Heart left ventricle (tissue), 16 donors: Measurements from ENCODE around the gene FAM181A. TPM values are rescaled to one million over a fixed set of nuclear protein-coding genes. Genes with fewer than 3 reads are reported as not detected.

Experiments
- ATAC-seq, 4 donors: fragments of 200-7000 bp; cut with Tn5 transposase; one replicate each; pipeline ENCODE4 v1.9.1; 2020 to 2022; ENCODE audit warnings: moderate library complexity in 4 of 4, mild to moderate bottlenecking in 3 of 4, moderate number of reproducible peaks in 1 of 4
- DNase-seq, 5 donors: peaks; one replicate each; pipeline ENCODE4 v3.0.0-alpha.2; 2020
- H3K27ac ChIP-seq, 12 donors: fragments of 200-600 bp; sonication (generic) in 4 of 12; one replicate each; pipeline versions ENCODE4 v1.5.0 to v1.8.0; 2016 to 2022; ENCODE audit warnings: mild to moderate bottlenecking in 2 of 12
- H3K27me3 ChIP-seq, 9 donors: fragments of 200-600 bp; sonication (generic) in 2 of 9; one replicate each; pipeline versions ENCODE4 v1.5.1 to v1.8.0; 2016 to 2022; ENCODE audit warnings: mild to moderate bottlenecking in 3 of 9
- H3K36me3 ChIP-seq, 9 donors: fragments of 200-600 bp; sonication (generic) in 2 of 9; one replicate each; pipeline versions ENCODE4 v1.5.0 to v1.8.0; 2018 to 2022; ENCODE audit warnings: mild to moderate bottlenecking in 2 of 9
- H3K4me1 ChIP-seq, 12 donors: fragments of 200-600 bp; sonication (generic) in 4 of 12; one replicate each; pipeline versions ENCODE4 v1.5.0 to v1.8.0; 2016 to 2022; ENCODE audit warnings: mild to moderate bottlenecking in 3 of 12
- H3K4me3 ChIP-seq, 12 donors: fragments of 200-600 bp; sonication (generic) in 4 of 12; one replicate each; pipeline versions ENCODE4 v1.5.0 to v1.8.0; 2017 to 2022; ENCODE audit warnings: mild to moderate bottlenecking in 9 of 12, moderate library complexity in 4 of 12
- H3K9me3 ChIP-seq, 12 donors: fragments of 200-600 bp; sonication (generic) in 4 of 12; one replicate each; pipeline versions ENCODE4 v1.5.0 to v1.8.0; 2016 to 2022; ENCODE audit warnings: mild to moderate bottlenecking in 1 of 12
- CTCF ChIP-seq, 12 donors: fragments of 200-600 bp; sonication (generic) in 4 of 12; IDR thresholded peaks; one replicate each; pipeline versions ENCODE4 v1.5.0 to v1.8.0; 2018 to 2022; ENCODE audit warnings: antibody characterized with exemption in 12 of 12, mild to moderate bottlenecking in 5 of 12
- POLR2A ChIP-seq, 2 donors: fragments of 450-650 bp; IDR thresholded peaks; one replicate each; pipeline ENCODE4 v1.6.1; 2017; ENCODE audit warnings: antibody characterized with exemption in 2 of 2, mild to moderate bottlenecking in 2 of 2, moderate library complexity in 2 of 2
- WGBS, 4 donors: extraction: QIAGEN DNeasy Blood & Tissue Kit in 2 of 4; methylation state at CpG; one replicate each; pipeline versions ENCODE4 v1.1.5 to v1.1.7; 2013 to 2018; 5-methylcytosine and 5-hydroxymethylcytosine counted together
- intact Hi-C, 10 donors: fragments of 100-400 bp; cut with DNase I; formaldehyde crosslinking; loops; one replicate each; pipeline versions ENCODE4 v1.11.1 to v1.14.2; 2022
- microRNA-seq, 4 donors: library from miRNA; unstranded; fragments of <30 nt; microRNA quantifications; one replicate each; pipeline versions ENCODE4 to v1.2.0, GENCODE V29; 2017 to 2020
- polyA plus RNA-seq, 2 donors: library from polyadenylated mRNA; stranded (reverse); fragments of 200-250 nt; gene quantifications; one replicate each; pipeline ENCODE4 v1.2.3, GENCODE V29; 2013
- total RNA-seq, 9 donors: library from RNA; depleted of rRNA in 2 of 9; stranded (reverse); fragments of >200 nt in 2 of 9; fragmentation: NEBNext Ultra II Directional in 3 of 9; extraction: Animal tissue kit (Norgen Biotek cat#: 25700) in 3 of 9; gene quantifications; one replicate each; pipeline versions ENCODE4 v1.1.0 to v1.2.4, GENCODE V29; 2016 to 2023
- donor health status: ischemic (EF 13 %, LVEDD 7.1; RV severe dilation, severe dysfunction).
- donor health status: healthy with polysubstance abuse.
- donor health status: DM: no; HTN: yes; CAD: no.
- donor health status: DM: no; HTN: no; CAD: no.
- donor health status: ischemic (EF 25% LVEDD 6.9; RV normal size, moderate dysfunction).
- donor health status: ischemic (EF 25% LVEDD 5.7; RV mildly dilated, moderate dysfunction).
- donor health status: healthy.
- donor health status: DM: yes; HTN: yes; CAD: no.
- donor health status: ischemic (EF 35%, LVEDD 5.7; RV mildly dilated, moderate dysfunction).
- donor health status: nonischemic (EF 11% LVEDD 7.7; RV severe dilation, severe dysfunction).
- donor health status: DM: yes; HTN: yes; CAD: no.
- donor health status: PGD.
- donor health status: ischemic (EF 29% LVEDD 5.4; RV normal size, mild dysfunction).
- donor health status: nonischemic (EF 23%, LVEDD 6.1; RV moderate dilation, normal function).

The FAM181A gene
- total and polyA plus RNA-seq, 11 donors: not detected

- Histone ChIP-seq H3K4me3 (peak overlapping the region in 4 of 12 donors; percentile 53 to 62 (median 56)), H3K27me3 (no peaks in the 10 kb centered on the region), H3K36me3 (no peaks in the 10 kb centered on the region), H3K27ac (peak overlapping the region; percentile 74 to 97 (median 92)), H3K9me3 (no peaks in the 10 kb centered on the region), H3K4me1 (peaks cover 0 to 83% (median 26%) of the 10 kb centered on the region in 12 donors)
- DNase-seq: no peak
- TF ChIP-seq POLR2A (IDR thresholded peaks at IDR 0.05) (no peak), CTCF (IDR thresholded peaks at IDR 0.05) (no peak)
- intact Hi-C loops: no loop called here
- no peak for ATAC-seq
- 58 to 62% (median 60%) methylated on average over 5 of the region's 5 CpGs for WGBS, 4 donors
These were observed 50.0 kb downstream of the FAM181A start for GRCh38 chr14:93977171-93977570.

GRCh38 chr14:93977790-93978581, 50.8 kb downstream of the FAM181A start:
- peak overlapping the region in 10 of 12 donors; percentile 50 to 97 (median 92) for H3K27ac ChIP-seq
- H3K4me1 ChIP-seq: peaks cover 0 to 83% (median 33%) of the 10 kb centered on the region in 12 donors
- 85 to 89% (median 87%) methylated on average over 11 of the region's 11 CpGs for WGBS, 4 donors
- DNase-seq (no peak), ATAC-seq (no peak)
- no peaks in the 10 kb centered on the region for H3K27me3 ChIP-seq
- no peak for TF ChIP-seq POLR2A (IDR thresholded peaks at IDR 0.05)
- no peak for TF ChIP-seq CTCF (IDR thresholded peaks at IDR 0.05)
- H3K9me3 ChIP-seq: no peaks in the 10 kb centered on the region
- H3K4me3 ChIP-seq: no peak overlapping the region
- H3K36me3 ChIP-seq: no peaks in the 10 kb centered on the region
- intact Hi-C loops: no loop called here

- DNase-seq (no peak), ATAC-seq (no peak)
- H3K4me3 ChIP-seq: no peak overlapping the region
- WGBS, 4 donors: 17 to 47% (median 40%) methylated on average over 4 of the region's 4 CpGs
- peak overlapping the region in 10 of 12 donors; percentile 50 to 97 (median 92) for H3K27ac ChIP-seq
- no peaks in the 10 kb centered on the region for H3K9me3 ChIP-seq
- TF ChIP-seq CTCF (IDR thresholded peaks at IDR 0.05): no peak
- TF ChIP-seq POLR2A (IDR thresholded peaks at IDR 0.05): no peak
- no peaks in the 10 kb centered on the region for H3K36me3 ChIP-seq
- intact Hi-C loops: no loop called here
- H3K27me3 ChIP-seq: no peaks in the 10 kb centered on the region
- H3K4me1 ChIP-seq: peaks cover 0 to 79% (median 34%) of the 10 kb centered on the region in 12 donors
These were observed 51.6 kb downstream of the FAM181A start for GRCh38 chr14:93978735-93979134.

Small RNAs within 50 kb of the gene (microRNA-seq; reads per million reads assigned to microRNA genes)
- 0 to 0.64 (median 0.31) reads per million in 4 donors for gene MIR4506

Other genes with a start within 250 kb of the FAM181A start
- 10 to 100 TPM in 3 of 9 donors, 1 to 10 TPM in 6; 1.8 to 12.2 (median 5.0) TPM for gene PRIMA1, start 138.9 kb upstream of the FAM181A start, total RNA-seq
- gene PRIMA1, start 138.9 kb upstream of the FAM181A start, polyA plus RNA-seq: 10 to 100 TPM in 1 of 2 donors, 1 to 10 TPM in 1; 1.4 to 27.5 TPM
- gene ASB2, start 49.2 kb downstream of the FAM181A start, total RNA-seq: 100 to 1,000 TPM in 8 of 9 donors, 10 to 100 TPM in 1; 95.8 to 411 (median 166) TPM
- gene ASB2, start 49.2 kb downstream of the FAM181A start, polyA plus RNA-seq: 100 to 1,000 TPM in 1 of 2 donors, 10 to 100 TPM in 1; 22.4 to 289 TPM
- 1 to 10 TPM in 3 of 9 donors, under 1 TPM in 3, not detected in 3; 0.26 to 1.4 (median 0.95) TPM for gene CCDC197, start 70.0 kb downstream of the FAM181A start, total RNA-seq
- under 1 TPM in 1 of 2 donors, not detected in 1; 0.23 TPM for gene CCDC197, start 70.0 kb downstream of the FAM181A start, polyA plus RNA-seq
- gene OTUB2, start 99.0 kb downstream of the FAM181A start, total RNA-seq: under 1 TPM; 0.09 to 0.60 (median 0.38) TPM
- under 1 TPM; 0.19 to 0.50 TPM for gene OTUB2, start 99.0 kb downstream of the FAM181A start, polyA plus RNA-seq
- 100 to 1,000 TPM; 161 to 268 (median 209) TPM for gene DDX24, start 153.9 kb downstream of the FAM181A start, total RNA-seq
- gene DDX24, start 153.9 kb downstream of the FAM181A start, polyA plus RNA-seq: 100 to 1,000 TPM; 113 to 123 TPM
- 10 to 100 TPM in 7 of 9 donors, 1 to 10 TPM in 2; 8.9 to 30.8 (median 16.0) TPM for gene IFI27L1, start 154.0 kb downstream of the FAM181A start, total RNA-seq
- 10 to 100 TPM; 19.4 to 45.0 TPM for gene IFI27L1, start 154.0 kb downstream of the FAM181A start, polyA plus RNA-seq
- gene IFI27, start 183.4 kb downstream of the FAM181A start, total RNA-seq: 100 to 1,000 TPM; 135 to 458 (median 177) TPM
- 100 to 1,000 TPM; 446 to 469 TPM for gene IFI27, start 183.4 kb downstream of the FAM181A start, polyA plus RNA-seq
- gene IFI27L2, start 202.3 kb downstream of the FAM181A start, total RNA-seq: 100 to 1,000 TPM in 1 of 9 donors, 10 to 100 TPM in 8; 44.8 to 102 (median 61.4) TPM
- gene IFI27L2, start 202.3 kb downstream of the FAM181A start, polyA plus RNA-seq: 10 to 100 TPM; 68.9 to 71.3 TPM
- gene PPP4R4, start 247.0 kb downstream of the FAM181A start, total RNA-seq: 1 to 10 TPM in 1 of 9 donors, under 1 TPM in 3, not detected in 5; 0.06 to 1.0 (median 0.66) TPM
- gene PPP4R4, start 247.0 kb downstream of the FAM181A start, polyA plus RNA-seq: under 1 TPM in 1 of 2 donors, not detected in 1; 0.40 TPM